Esophagus muscularis mucosa (tissue), 4 donors: Measurements from ENCODE around the gene MMUT.

Experiments used
- EP300 ChIP-seq: sonication (generic); formaldehyde crosslinking; IDR thresholded peaks from one replicate; pipeline ENCODE4 v1.6.1; 2017; ENCODE audit warnings: antibody characterized with exemption
- POLR2A ChIP-seq: fragments of 450-650 bp; IDR thresholded peaks from one replicate; pipeline ENCODE4 v1.6.1; 2017; ENCODE audit warnings: antibody characterized with exemption, moderate library complexity, mild to moderate bottlenecking, low read depth
- POLR2AphosphoS5 ChIP-seq, 2 donors: sonication (generic); formaldehyde crosslinking; IDR thresholded peaks; one replicate each; pipeline ENCODE4 v1.6.1; 2017; ENCODE audit warnings: antibody characterized with exemption in 2 of 2
- TF ChIP-seq, protein P1 (sequence below), 3 experiments: fragments of 200-600 bp in 2 of 3; fragments of 450-650 bp in 1 of 3; sonication (generic) in 2 of 3; IDR thresholded peaks; one replicate each; pipeline ENCODE4 v1.5.1; 2017 to 2019; ENCODE audit warnings: antibody characterized with exemption in 3 of 3, mild to moderate bottlenecking in 2 of 3, moderate library complexity in 1 of 3

DNA sequence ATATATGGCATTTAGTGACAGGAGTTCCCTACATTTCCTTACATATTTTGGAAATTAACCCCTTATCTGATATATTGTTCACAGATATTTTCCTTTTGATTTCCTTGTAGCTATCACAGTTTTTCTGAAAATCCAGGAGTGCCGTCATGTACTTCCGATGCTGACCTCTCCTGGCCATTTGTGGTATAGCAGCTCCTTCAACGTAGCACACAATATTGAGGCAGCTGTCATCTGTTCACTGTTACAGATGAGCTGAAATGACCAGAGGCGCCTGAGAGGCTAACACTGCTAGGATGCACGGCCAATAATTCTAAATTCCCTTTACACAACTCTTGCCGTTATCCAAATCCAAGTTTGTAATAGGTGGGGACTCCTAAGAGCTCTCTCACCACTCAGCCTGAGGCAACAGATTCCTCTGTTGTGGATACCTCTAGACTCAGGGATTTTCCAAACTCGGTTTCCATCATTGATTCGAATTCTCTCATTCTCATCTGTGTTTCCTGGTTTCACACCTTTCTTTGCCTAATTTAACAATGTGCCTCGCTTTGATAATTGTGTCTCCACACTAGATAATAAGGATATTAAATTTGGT lies 53.0 kb downstream of the MMUT start:
- TF ChIP-seq, protein P1, sequence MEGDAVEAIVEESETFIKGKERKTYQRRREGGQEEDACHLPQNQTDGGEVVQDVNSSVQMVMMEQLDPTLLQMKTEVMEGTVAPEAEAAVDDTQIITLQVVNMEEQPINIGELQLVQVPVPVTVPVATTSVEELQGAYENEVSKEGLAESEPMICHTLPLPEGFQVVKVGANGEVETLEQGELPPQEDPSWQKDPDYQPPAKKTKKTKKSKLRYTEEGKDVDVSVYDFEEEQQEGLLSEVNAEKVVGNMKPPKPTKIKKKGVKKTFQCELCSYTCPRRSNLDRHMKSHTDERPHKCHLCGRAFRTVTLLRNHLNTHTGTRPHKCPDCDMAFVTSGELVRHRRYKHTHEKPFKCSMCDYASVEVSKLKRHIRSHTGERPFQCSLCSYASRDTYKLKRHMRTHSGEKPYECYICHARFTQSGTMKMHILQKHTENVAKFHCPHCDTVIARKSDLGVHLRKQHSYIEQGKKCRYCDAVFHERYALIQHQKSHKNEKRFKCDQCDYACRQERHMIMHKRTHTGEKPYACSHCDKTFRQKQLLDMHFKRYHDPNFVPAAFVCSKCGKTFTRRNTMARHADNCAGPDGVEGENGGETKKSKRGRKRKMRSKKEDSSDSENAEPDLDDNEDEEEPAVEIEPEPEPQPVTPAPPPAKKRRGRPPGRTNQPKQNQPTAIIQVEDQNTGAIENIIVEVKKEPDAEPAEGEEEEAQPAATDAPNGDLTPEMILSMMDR (IDR thresholded peaks at IDR 0.05): peak; percentile 66 to 89 (median 71)
- TF ChIP-seq POLR2A: no peak
- TF ChIP-seq POLR2AphosphoS5 (IDR thresholded peaks at IDR 0.05): no peak
- no peak for TF ChIP-seq EP300
